ENCODE results near the gene PAQR7. TPM values are rescaled to one million over a fixed set of nuclear protein-coding genes. Genes with fewer than 3 reads are reported as not detected.

Gene PAQR7
- polyA plus RNA-seq, 12 donors, result 5.2 to 12.1 (median 7.0) TPM; not detected in 1

- no peak for DNase-seq
Observed at GRCh38 chr1:25817840-25818501, 57.5 kb downstream of the PAQR7 start.

- no peak for DNase-seq
Observed at GRCh38 chr1:25816112-25816718, 59.3 kb downstream of the PAQR7 start.

DNA sequence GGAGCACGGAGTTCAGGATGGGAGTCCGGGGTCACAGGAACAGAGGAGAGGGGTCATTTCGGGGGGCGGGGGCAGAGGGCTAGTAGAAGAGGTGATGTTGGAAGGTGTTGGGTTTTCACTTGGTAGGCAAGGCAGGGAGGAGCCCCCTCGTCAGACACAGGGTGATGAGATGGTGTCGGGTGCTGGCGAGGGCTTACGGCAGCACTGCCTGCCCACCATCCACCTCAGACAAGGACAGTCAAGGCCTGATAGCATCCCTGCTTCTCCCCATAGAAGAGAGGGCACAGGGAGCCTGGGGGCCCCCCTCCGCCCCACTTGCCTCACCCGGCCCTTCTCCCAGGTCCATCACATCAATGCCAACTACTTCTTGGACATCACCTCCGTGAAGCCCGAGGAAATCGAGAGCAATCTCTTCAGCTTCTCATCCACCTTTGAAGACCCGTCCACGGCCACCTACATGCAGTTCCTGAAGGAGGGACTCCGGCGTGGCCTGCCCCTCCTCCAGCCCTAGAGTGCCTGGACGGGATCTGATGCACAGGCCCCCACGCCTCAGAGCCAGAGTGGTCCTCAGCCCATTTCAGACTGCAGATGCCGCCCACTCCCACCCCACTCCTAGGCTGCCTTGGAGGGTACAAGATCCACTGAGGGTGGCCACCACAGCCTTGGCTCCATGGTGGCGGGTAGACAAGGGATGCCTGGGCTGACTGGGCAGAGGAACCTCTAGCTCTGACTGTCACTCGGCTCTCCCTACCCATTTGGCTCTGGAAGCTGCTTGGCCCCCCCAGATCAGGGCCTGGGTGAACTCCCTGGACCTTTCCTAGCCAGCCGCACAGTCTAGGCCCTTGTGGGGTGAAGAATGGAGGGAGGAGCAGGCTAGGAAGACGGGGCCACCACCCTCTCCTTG lies 60.0 kb downstream of the PAQR7 start:
- DNase-seq, result no peak

- DNase-seq, result no peak
Observed at GRCh38 chr1:25814549-25815087, 60.9 kb downstream of the PAQR7 start.

GRCh38 chr1:25813734-25814471 lies 61.6 kb downstream of the PAQR7 start:
- no peak for DNase-seq

DNA sequence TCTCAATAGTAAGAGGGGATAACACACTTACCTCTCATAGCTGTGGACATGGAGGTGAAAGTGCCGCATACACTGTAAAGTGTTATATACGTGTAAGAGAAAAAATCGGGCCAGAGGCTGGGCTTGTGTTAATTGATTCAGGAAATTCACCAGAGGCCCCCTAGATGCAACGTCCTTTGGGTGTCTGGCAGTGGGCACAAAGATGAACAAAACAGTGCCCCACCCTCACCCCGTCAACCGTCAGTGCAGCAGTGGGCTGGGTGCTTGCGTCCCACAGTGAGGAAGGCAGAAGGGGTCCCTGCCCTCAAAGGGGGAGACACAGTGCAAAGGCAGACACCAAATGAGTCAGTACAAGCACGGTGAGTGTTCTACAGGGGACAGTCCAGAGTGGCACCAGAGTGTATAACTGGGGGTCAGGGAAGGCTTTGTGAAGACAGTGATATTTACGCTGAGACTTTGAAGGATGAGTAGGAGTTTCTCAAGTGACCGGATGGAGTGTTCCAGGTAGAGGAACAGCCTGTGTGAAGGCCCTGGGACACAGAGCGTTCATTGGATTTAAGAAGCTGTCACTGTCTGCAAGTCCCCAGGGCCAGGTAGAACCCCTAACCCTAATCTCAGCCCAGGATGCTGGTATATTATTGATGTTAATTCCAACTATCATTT lies 62.3 kb downstream of the PAQR7 start:
- DNase-seq, result no peak

Other genes starting within 250 kb of the PAQR7 start
- gene SELENON, start 75.5 kb downstream of the PAQR7 start, polyA plus RNA-seq (ENCODE audit: insufficient read length in 12 of 12), result 10 to 100 TPM in 11 of 12 donors, not detected in 1; 46.6 to 86.5 (median 57.8) TPM
- gene MTFR1L, start 55.8 kb downstream of the PAQR7 start, polyA plus RNA-seq (ENCODE audit: insufficient read length in 12 of 12), result 10 to 100 TPM in 11 of 12 donors, not detected in 1; 58.6 to 85.0 (median 65.0) TPM
- gene AUNIP, start 16.3 kb downstream of the PAQR7 start, polyA plus RNA-seq (ENCODE audit: insufficient read length in 12 of 12), result 1 to 10 TPM in 8 of 12 donors, under 1 TPM in 2, not detected in 2; 0.62 to 2.2 (median 1.4) TPM
- 100 to 1,000 TPM in 11 of 12 donors, not detected in 1; 416 to 861 (median 621) TPM for gene STMN1, start 30.7 kb upstream of the PAQR7 start, polyA plus RNA-seq (ENCODE audit: insufficient read length in 12 of 12)
- gene PAFAH2, start 122.4 kb upstream of the PAQR7 start, polyA plus RNA-seq (ENCODE audit: insufficient read length in 12 of 12), result 100 to 1,000 TPM in 2 of 12 donors, 10 to 100 TPM in 10; 29.4 to 316 (median 79.5) TPM
- gene EXTL1, start 146.1 kb upstream of the PAQR7 start, polyA plus RNA-seq (ENCODE audit: insufficient read length in 12 of 12), result 1 to 10 TPM in 10 of 12 donors, not detected in 2; 1.3 to 5.8 (median 3.4) TPM
- 1 to 10 TPM in 4 of 12 donors, under 1 TPM in 6, not detected in 2; 0.08 to 1.8 (median 0.78) TPM for gene SLC30A2, start 170.4 kb upstream of the PAQR7 start, polyA plus RNA-seq (ENCODE audit: insufficient read length in 12 of 12)
- gene TRIM63, start 191.9 kb upstream of the PAQR7 start, polyA plus RNA-seq (ENCODE audit: insufficient read length in 12 of 12), result 10 to 100 TPM in 11 of 12 donors, not detected in 1; 13.4 to 57.6 (median 38.9) TPM
- gene PDIK1L, start 236.1 kb upstream of the PAQR7 start, polyA plus RNA-seq (ENCODE audit: insufficient read length in 12 of 12), result 10 to 100 TPM in 1 of 12 donors, 1 to 10 TPM in 10, not detected in 1; 6.7 to 10.3 (median 7.6) TPM

Measured in muscle of arm (tissue), 12 donors.